Lung (tissue), 12 donors: Measurements from ENCODE around the gene EIF5A. TPM values are rescaled to one million over a fixed set of nuclear protein-coding genes. Genes with fewer than 3 reads are reported as not detected.
"Not testable (repeated sequence)": the region's sequence is repeated elsewhere in the genome, so short reads cannot be mapped to it uniquely, and the experiment has no call there.

Source experiments
- ATAC-seq: fragments of 200-7000 bp; cut with Tn5 transposase; one replicate; pipeline ENCODE4 v1.9.1; 2020; ENCODE audit warnings: moderate number of reproducible peaks; ENCODE audit not compliant: insufficient read depth, low FRiP score
- DNase-seq, 3 donors: peaks; one replicate each; pipeline ENCODE4 v3.0.0-alpha.2; 2013 to 2017
- H3K27ac ChIP-seq, 2 donors: one replicate each; pipeline ENCODE4 v1.5.1; 2013; ENCODE audit warnings: mild to moderate bottlenecking in 2 of 2, moderate library complexity in 2 of 2, control low read depth in 1 of 2, inconsistent platforms in 1 of 2, low read depth in 1 of 2, low read length in 1 of 2
- H3K27me3 ChIP-seq, 3 donors: one replicate each; pipeline ENCODE4 v1.5.1; 2013; ENCODE audit warnings: low read length in 2 of 3; ENCODE audit not compliant: control insufficient read depth in 3 of 3, insufficient read depth in 3 of 3
- H3K36me3 ChIP-seq, 4 donors: one replicate each; pipeline ENCODE4 v1.5.1; 2013; ENCODE audit warnings: low read length in 4 of 4, mild to moderate bottlenecking in 1 of 4, moderate library complexity in 1 of 4; ENCODE audit not compliant: control insufficient read depth in 4 of 4, insufficient read depth in 4 of 4
- H3K4me1 ChIP-seq, 5 donors: one replicate each; pipeline ENCODE4 v1.5.1; 2013; ENCODE audit warnings: low read length in 5 of 5, mild to moderate bottlenecking in 2 of 5, moderate library complexity in 1 of 5; ENCODE audit not compliant: control insufficient read depth in 5 of 5, insufficient read depth in 5 of 5
- H3K4me3 ChIP-seq: one replicate; pipeline ENCODE4 v1.5.1; 2013; ENCODE audit warnings: mild to moderate bottlenecking, control low read depth, moderate library complexity
- H3K9ac ChIP-seq, 2 donors: one replicate each; pipeline ENCODE4 v1.5.1; 2013; ENCODE audit warnings: low read length in 2 of 2, control low read depth in 1 of 2; ENCODE audit not compliant: insufficient read depth in 1 of 2
- H3K9me3 ChIP-seq, 4 donors: one replicate each; pipeline ENCODE4 v1.5.1; 2013; ENCODE audit warnings: low read length in 3 of 4, mild to moderate bottlenecking in 1 of 4, moderate library complexity in 1 of 4; ENCODE audit not compliant: control insufficient read depth in 4 of 4, insufficient read depth in 3 of 4
- CTCF ChIP-seq: IDR thresholded peaks from 2 replicates; pipeline ENCODE4 v1.5.1; 2012; ENCODE audit warnings: mild to moderate bottlenecking; ENCODE audit errors: control extremely low read depth, extremely low read depth
- WGBS, 2 donors: extraction: QIAGEN DNeasy Blood & Tissue Kit; methylation state at CpG; one replicate each; pipeline ENCODE4 v1.1.7; 2013; 5-methylcytosine and 5-hydroxymethylcytosine counted together
- polyA plus RNA-seq, 2 donors: library from polyadenylated mRNA; stranded (reverse); fragments of 200-250 nt; gene quantifications; one replicate each; pipeline ENCODE4 v1.2.1, GENCODE V29; 2013
- total RNA-seq, 2 donors: library from RNA; depleted of rRNA in 1 of 2; stranded (reverse); fragments of >200 nt in 1 of 2; gene quantifications; one replicate each; pipeline ENCODE4 v1.2.1, GENCODE V29; 2014 to 2021
- donor health status: control.
- donor health status: control.
- donor health status: Bipolar disorder and iron deficiency.
- donor health status: healthy.
- donor health status: DM: yes; HTN: yes; CAD: no.

Gene EIF5A
- total and polyA plus RNA-seq, 4 donors, result 104 to 607 (median 556) TPM

- DNase-seq (no peak), ATAC-seq (peak; percentile 50)
- 21 to 34% methylated on average over 17 of the region's 17 CpGs for whole genome bisulfite sequencing, 2 donors
- Histone ChIP-seq H3K4me1 (peaks cover 0 to 3% (median 0%) of the 10 kb centered on the region in 5 donors), H3K27me3 (peaks cover 0 to 3% (median 0%) of the 10 kb centered on the region in 3 donors), H3K4me3 (peak within 1 kb of the TSS; percentile 32), H3K9me3 (no peaks in the 10 kb centered on the region), H3K36me3 (no peaks in the 10 kb centered on the region), H3K9ac (no peak within 1 kb of the TSS), H3K27ac (peak within 1 kb of the TSS in 1 of 2 donors; percentile 45)
- TF ChIP-seq CTCF, result no peak
These were observed 29.1 kb downstream of the EIF5A start, which contains the start of gene ACAP1 for GRCh38 chr17:7336240-7337175. Gene ACAP1 (plus strand): TSS chr17:7336529. CDS start chr17:7336735, 206 bp downstream.

- H3K36me3 ChIP-seq, H3K27me3 ChIP-seq, DNase-seq, H3K9me3 ChIP-seq, H3K4me1 ChIP-seq, H3K4me3 ChIP-seq, H3K27ac ChIP-seq, H3K9ac ChIP-seq, ATAC-seq: not testable (repeated sequence)
- 46 to 57% methylated on average over 7 of the region's 7 CpGs for WGBS, 2 donors
These were observed 30.2 kb downstream of the EIF5A start for GRCh38 chr17:7337600-7337999.

GRCh38 chr17:7340179-7340578, 32.8 kb downstream of the EIF5A start:
- Histone ChIP-seq H3K4me1 (peaks cover 0 to 3% (median 0%) of the 10 kb centered on the region in 5 donors), H3K9me3 (no peaks in the 10 kb centered on the region), H3K27me3 (peaks cover 0 to 3% (median 0%) of the 10 kb centered on the region in 3 donors), H3K36me3 (no peaks in the 10 kb centered on the region), H3K4me3 (no peak overlapping the region), H3K27ac (no peak overlapping the region), H3K9ac (no peak overlapping the region)
- TF ChIP-seq CTCF, result no peak
- DNase-seq (no peak), ATAC-seq (peak; percentile 13)
- WGBS, 2 donors, result 84 to 88% methylated on average over 2 of the region's 2 CpGs

- H3K9me3 ChIP-seq, result no peaks in the 10 kb centered on the region
- DNase-seq (no peak), ATAC-seq (no peak)
- H3K27ac ChIP-seq, result no peak overlapping the region
- H3K9ac ChIP-seq, result no peak overlapping the region
- H3K4me1 ChIP-seq, result peaks cover 0 to 1% (median 0%) of the 10 kb centered on the region in 5 donors
- no peaks in the 10 kb centered on the region for H3K36me3 ChIP-seq
- no peak for TF ChIP-seq CTCF
- no peak overlapping the region for H3K4me3 ChIP-seq
- WGBS, 2 donors, result 86 to 94% methylated on average over 13 of the region's 13 CpGs
- peaks cover 0 to 3% (median 0%) of the 10 kb centered on the region in 3 donors for H3K27me3 ChIP-seq
These were observed 34.4 kb downstream of the EIF5A start for GRCh38 chr17:7341842-7342241.
